ENCODE measurements around the gene CAV1. TPM values are rescaled to one million over a fixed set of nuclear protein-coding genes. Genes with fewer than 3 reads are reported as not detected.
A peak's percentile ranks its signal among the peaks of the same experiment; 100 is the strongest.

CAV1 gene
- total and polyA plus RNA-seq, 2 experiments from 2014 or later: 16.0 to 21.1 TPM

- Mint-ChIP-seq H3K36me3 (ENCODE audit: low read depth) (no peaks in the 10 kb centered on the region), H3K27me3 (ENCODE audit: insufficient read depth, low read depth, poor library complexity) (peaks cover 22% of the 10 kb centered on the region), H3K9me3 (no peaks in the 10 kb centered on the region), H3K4me1 (peaks cover 12% of the 10 kb centered on the region), H3K27ac (no peak within 1 kb of the TSS), H3K4me3 (peak within 1 kb of the TSS; percentile 85)
- H4K20me1 ChIP-seq (replicated peaks; ENCODE audit: insufficient read depth): no peaks in the 10 kb centered on the region
- H3K4me1 ChIP-seq (ENCODE audit: insufficient read depth): peaks cover 11% of the 10 kb centered on the region
- no peak within 1 kb of the TSS for H3K27ac ChIP-seq (ENCODE audit: low read depth)
- H3K27me3 ChIP-seq (ENCODE audit: insufficient read depth): peaks cover 30% of the 10 kb centered on the region
- peak within 1 kb of the TSS; percentile 99 for H2AFZ ChIP-seq
- H3K36me3 ChIP-seq (ENCODE audit: insufficient read depth): no peaks in the 10 kb centered on the region
- peak within 1 kb of the TSS; percentile 87 for H3K4me3 ChIP-seq
- ATAC-seq: peak; percentile 77
- H3K79me2 ChIP-seq (replicated peaks; ENCODE audit: insufficient read depth): no peaks in the 10 kb centered on the region
- TF ChIP-seq EZH2 (IDR thresholded peaks at IDR 0.05; ENCODE audit: low read depth, unreplicated experiment): no peak
- no peak for TF ChIP-seq ZNF331 (CRISPR knock-in tag; IDR thresholded peaks at IDR 0.05; ENCODE audit: low read depth)
- TF ChIP-seq POLR2AphosphoS5 (IDR thresholded peaks at IDR 0.05; ENCODE audit: low read depth): no peak
- no peak for TF ChIP-seq NANOG (IDR thresholded peaks at IDR 0.05; ENCODE audit: borderline replicate concordance)
- TF ChIP-seq CREB1 (CRISPR knock-in tag; IDR thresholded peaks at IDR 0.05; ENCODE audit: low read depth): no peak
- no peak for TF ChIP-seq CTCF (conservative IDR thresholded peaks at IDR 0.05; ENCODE audit: low read depth in 2 of 2)
- no peak for TF ChIP-seq REST (IDR thresholded peaks at IDR 0.05; ENCODE audit: unreplicated experiment)
- TF ChIP-seq EZH2phosphoT487 (IDR thresholded peaks at IDR 0.05; ENCODE audit: unreplicated experiment): no peak
- TF ChIP-seq STAT1 (IDR thresholded peaks at IDR 0.05; ENCODE audit: unreplicated experiment): no peak
- TF ChIP-seq ZNF114 (CRISPR knock-in tag; IDR thresholded peaks at IDR 0.05): no peak
- H3K4me2 ChIP-seq: peak within 1 kb of the TSS; percentile 99
- H3F3A ChIP-seq (replicated peaks; ENCODE audit: low read depth): peaks cover 6% of the 10 kb centered on the region; the same call in 1 of the 2 replicates
- DNase-seq (ENCODE audit: low spot score): peak; percentile 69
- no peaks in the 10 kb centered on the region for H3K9me2 ChIP-seq (ENCODE audit: insufficient read depth)
Measured at GRCh38 chr7:116499168-116500077, 25.4 kb upstream of the CAV1 start, which contains the start of gene CAV2. TSS of gene CAV2 (plus strand) at chr7:116499738. CDS start at chr7:116499782, 44 bp downstream.
